Neuronal stem cell (in vitro differentiated cells): ENCODE measurements around the gene CEACAM19.

Experiments used
- DNase-seq: peaks from one replicate; pipeline ENCODE4 v3.0.0-alpha.2; 2013; ENCODE audit warnings: low spot score
- H2AFZ ChIP-seq: one replicate; pipeline ENCODE4 v1.6.1; 2013; ENCODE audit warnings: mild to moderate bottlenecking, low read length, inconsistent platforms
- H2AK5ac ChIP-seq: 2 replicates; pipeline ENCODE4 v1.6.1; 2013; ENCODE audit warnings: low read depth, mild to moderate bottlenecking, inconsistent platforms, low read length, moderate library complexity, mixed read lengths
- H2BK120ac ChIP-seq: 2 replicates; pipeline ENCODE4 v1.6.1; 2013; ENCODE audit warnings: low read depth, mild to moderate bottlenecking, inconsistent platforms, low read length, moderate library complexity, mixed read lengths
- H2BK12ac ChIP-seq: one replicate; pipeline ENCODE4 v1.6.1; 2013; ENCODE audit warnings: low read length, inconsistent platforms
- H2BK15ac ChIP-seq: 2 replicates; pipeline ENCODE4 v1.6.1; 2013; ENCODE audit warnings: mild to moderate bottlenecking, low read length, inconsistent platforms, mixed read lengths
- H2BK5ac ChIP-seq: one replicate; pipeline ENCODE4 v1.6.1; 2013; ENCODE audit warnings: inconsistent platforms, mild to moderate bottlenecking, low read length, moderate library complexity
- H3K14ac ChIP-seq: one replicate; pipeline ENCODE4 v1.6.1; 2013; ENCODE audit warnings: low read length, inconsistent platforms
- H3K18ac ChIP-seq: 2 replicates; pipeline ENCODE4 v1.6.1; 2013; ENCODE audit warnings: low read length, inconsistent platforms
- H3K23ac ChIP-seq: 2 replicates; pipeline ENCODE4 v1.6.1; 2013; ENCODE audit warnings: low read depth, mild to moderate bottlenecking, mixed read lengths, low read length, inconsistent platforms; ENCODE audit not compliant: poor library complexity
- H3K27ac ChIP-seq: replicated peaks from 3 replicates; pipeline ENCODE4 v1.5.1; 2013; ENCODE audit warnings: low read length, inconsistent platforms
- H3K27me3 ChIP-seq, 3 experiments: 2 replicates each; pipeline ENCODE4 v1.6.1; 2013; ENCODE audit warnings: low read length in 3 of 3, mild to moderate bottlenecking in 2 of 3, inconsistent platforms in 1 of 3, low read depth in 1 of 3, mixed read lengths in 1 of 3, moderate library complexity in 1 of 3; ENCODE audit not compliant: control insufficient read depth in 3 of 3, insufficient read depth in 3 of 3
- H3K36me3 ChIP-seq, 2 donors: replicated peaks in 1 of 2; 2 replicates each; pipeline ENCODE4 v1.6.1; 2013; ENCODE audit warnings: low read length in 2 of 2; ENCODE audit not compliant: control insufficient read depth in 2 of 2, insufficient read depth in 2 of 2
- H3K4ac ChIP-seq: 2 replicates; pipeline ENCODE4 v1.6.1; 2013; ENCODE audit warnings: inconsistent platforms, mild to moderate bottlenecking, low read length, moderate library complexity
- H3K4me1 ChIP-seq, 2 donors: 1 replicate in 1 of 2; 2 replicates in 1 of 2; pipeline ENCODE4 v1.6.1; 2013; ENCODE audit warnings: low read length in 2 of 2, low read depth in 1 of 2; ENCODE audit not compliant: control insufficient read depth in 2 of 2, insufficient read depth in 1 of 2
- H3K4me2 ChIP-seq: one replicate; pipeline ENCODE4 v1.6.1; 2013; ENCODE audit warnings: mild to moderate bottlenecking, low read length, inconsistent platforms; ENCODE audit not compliant: insufficient read depth, poor library complexity, severe bottlenecking
- H3K4me3 ChIP-seq, 2 donors: 2 replicates each; pipeline ENCODE4 v1.5.1; 2013; ENCODE audit warnings: low read length in 2 of 2, mild to moderate bottlenecking in 2 of 2, inconsistent platforms in 1 of 2, moderate library complexity in 1 of 2
- H3K79me1 ChIP-seq: one replicate; pipeline ENCODE4 v1.6.1; 2013; ENCODE audit warnings: low read depth, mild to moderate bottlenecking, inconsistent platforms, low read length, moderate library complexity
- H3K9ac ChIP-seq: one replicate; pipeline ENCODE4 v1.6.1; 2013; ENCODE audit warnings: mild to moderate bottlenecking, low read depth, low read length, inconsistent platforms; ENCODE audit not compliant: poor library complexity
- H3K9me3 ChIP-seq, 2 donors: replicated peaks in 1 of 2; 2 replicates each; pipeline versions ENCODE3 to v1.6.1; 2013; ENCODE audit warnings: low read length in 2 of 2, mild to moderate bottlenecking in 2 of 2, inconsistent platforms in 1 of 2, low read depth in 1 of 2, mixed read lengths in 1 of 2, moderate library complexity in 1 of 2; ENCODE audit not compliant: control insufficient read depth in 2 of 2, insufficient read depth in 1 of 2
- H4K8ac ChIP-seq: one replicate; pipeline ENCODE4 v1.6.1; 2013; ENCODE audit warnings: low read depth, mild to moderate bottlenecking, inconsistent platforms, low read length, moderate library complexity
- H4K91ac ChIP-seq: one replicate; pipeline ENCODE4 v1.6.1; 2013; ENCODE audit warnings: low read length, low read depth, mild to moderate bottlenecking, inconsistent platforms; ENCODE audit not compliant: poor library complexity
- WGBS, 2 donors: extraction: QIAGEN DNeasy Blood & Tissue Kit; methylation state at CpG; one replicate each; pipeline ENCODE4 v1.1.7; 2013; ENCODE audit warnings: missing lambda C conversion rate in 2 of 2, mixed read lengths in 1 of 2; ENCODE audit not compliant: insufficient read length in 2 of 2, insufficient replicate concordance in 1 of 2; ENCODE audit errors: extremely low coverage in 2 of 2; 5-methylcytosine and 5-hydroxymethylcytosine counted together

The CEACAM19 gene

GRCh38 chr19:44645407-44646048, 25.8 kb upstream of the CEACAM19 start:
- Histone ChIP-seq H2BK15ac (no peak overlapping the region), H2BK5ac (no peak overlapping the region), H2AK5ac (no peak overlapping the region), H3K4me3 (no peak overlapping the region), H3K4me2 (no peak overlapping the region), H2BK120ac (no peak overlapping the region), H3K18ac (no peak overlapping the region), H3K79me1 (peaks cover 3% of the 10 kb centered on the region), H2BK12ac (no peak overlapping the region), H2AFZ (no peak overlapping the region), H4K91ac (no peak overlapping the region), H3K14ac (no peak overlapping the region), H3K4me1 (peaks cover 0 to 3% of the 10 kb centered on the region in 2 donors), H4K8ac (no peak overlapping the region), H3K4ac (no peak overlapping the region), H3K36me3 (peaks cover 19 to 26% of the 10 kb centered on the region in 2 donors), H3K27me3 (peaks cover 0 to 29% (median 4%) of the 10 kb centered on the region in 3 experiments), H3K9ac (no peak overlapping the region), H3K9me3 (peaks cover 0 to 2% of the 10 kb centered on the region in 2 donors), H3K23ac (no peak overlapping the region), H3K27ac (no peak overlapping the region)
- DNase-seq, result no peak
- WGBS, 2 donors, result 100% methylated on average over 2 of the region's 8 CpGs; no CpG with 5 or more reads in 1 of the 2 donors

GRCh38 chr19:44646049-44646416, 25.2 kb upstream of the CEACAM19 start:
- peaks cover 3% of the 10 kb centered on the region for H3K79me1 ChIP-seq
- no peak overlapping the region for H3K14ac ChIP-seq
- H4K8ac ChIP-seq, result no peak overlapping the region
- peaks cover 22 to 31% of the 10 kb centered on the region in 2 donors for H3K36me3 ChIP-seq
- no peak overlapping the region for H3K18ac ChIP-seq
- no peak overlapping the region for H3K4ac ChIP-seq
- H2AFZ ChIP-seq, result no peak overlapping the region
- H3K9ac ChIP-seq, result no peak overlapping the region
- H2BK5ac ChIP-seq, result no peak overlapping the region
- H2BK12ac ChIP-seq, result no peak overlapping the region
- no peak overlapping the region for H3K4me3 ChIP-seq
- peaks cover 0 to 2% of the 10 kb centered on the region in 2 donors for H3K9me3 ChIP-seq
- peaks cover 0 to 3% of the 10 kb centered on the region in 2 donors for H3K4me1 ChIP-seq
- H2AK5ac ChIP-seq, result no peak overlapping the region
- no peak overlapping the region for H3K27ac ChIP-seq
- no peak overlapping the region for H4K91ac ChIP-seq
- H2BK120ac ChIP-seq, result no peak overlapping the region
- WGBS, 2 donors, result no CpG with 5 or more reads among the region's 3 CpGs
- H2BK15ac ChIP-seq, result no peak overlapping the region
- DNase-seq, result no peak
- no peak overlapping the region for H3K23ac ChIP-seq
- no peak overlapping the region for H3K4me2 ChIP-seq
- peaks cover 0 to 24% (median 4%) of the 10 kb centered on the region in 3 experiments for H3K27me3 ChIP-seq

- no peak overlapping the region for H3K14ac ChIP-seq
- DNase-seq, result no peak
- no peak overlapping the region for H2AFZ ChIP-seq
- no peak overlapping the region for H2BK5ac ChIP-seq
- H2BK120ac ChIP-seq, result no peak overlapping the region
- H3K23ac ChIP-seq, result peak overlapping the region; percentile 2
- H3K79me1 ChIP-seq, result peaks cover 3% of the 10 kb centered on the region
- no CpG with 5 or more reads among the region's 31 CpGs for WGBS, 2 donors
- no peak overlapping the region for H4K91ac ChIP-seq
- H3K27ac ChIP-seq, result no peak overlapping the region
- no peak overlapping the region for H3K4me3 ChIP-seq
- peaks cover 0 to 3% of the 10 kb centered on the region in 2 donors for H3K4me1 ChIP-seq
- H3K4ac ChIP-seq, result no peak overlapping the region
- no peak overlapping the region for H3K9ac ChIP-seq
- no peak overlapping the region for H2AK5ac ChIP-seq
- H2BK12ac ChIP-seq, result no peak overlapping the region
- H3K18ac ChIP-seq, result no peak overlapping the region
- peaks cover 0 to 13% (median 4%) of the 10 kb centered on the region in 3 experiments for H3K27me3 ChIP-seq
- H3K36me3 ChIP-seq, result peaks cover 28 to 37% of the 10 kb centered on the region in 2 donors
- no peak overlapping the region for H3K4me2 ChIP-seq
- H3K9me3 ChIP-seq, result peaks cover 0 to 2% of the 10 kb centered on the region in 2 donors
- H2BK15ac ChIP-seq, result no peak overlapping the region
- no peak overlapping the region for H4K8ac ChIP-seq
These were observed 24.1 kb upstream of the CEACAM19 start for GRCh38 chr19:44647144-44647543.

DNA sequence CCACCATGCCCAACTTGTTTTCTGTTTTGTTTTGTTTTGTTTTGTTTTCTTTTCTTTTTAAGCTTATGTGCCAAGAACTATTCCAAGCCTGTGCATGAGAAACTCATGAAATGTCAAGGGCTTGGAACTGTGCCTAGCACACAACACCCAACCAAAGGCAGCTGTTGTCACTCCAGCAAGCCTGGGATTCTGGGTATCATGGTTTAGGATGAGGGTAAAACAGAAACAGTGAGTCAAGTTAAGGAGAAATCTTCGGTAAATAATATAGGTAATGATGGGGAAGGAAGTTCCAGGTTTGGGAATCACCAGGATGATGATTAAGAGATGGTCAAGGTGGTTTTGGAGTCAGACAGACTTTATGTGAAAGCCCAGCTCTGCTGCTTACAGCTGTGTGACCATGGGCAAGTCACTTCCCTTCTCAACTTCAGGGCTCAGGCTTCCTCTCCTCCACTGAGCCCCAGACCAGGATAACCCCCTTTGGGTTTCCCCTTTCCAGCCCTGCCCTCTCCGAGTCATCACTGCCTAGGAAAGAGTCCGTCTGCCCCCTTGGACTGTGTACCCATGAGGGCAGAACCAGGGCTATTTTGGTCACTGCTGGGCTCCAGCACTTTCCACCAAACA, 22.5 kb upstream of the CEACAM19 start:
- no peak overlapping the region for H3K4ac ChIP-seq
- no peaks in the 10 kb centered on the region for H3K27me3 ChIP-seq
- peaks cover 3% of the 10 kb centered on the region for H3K79me1 ChIP-seq
- peaks cover 0 to 2% of the 10 kb centered on the region in 2 donors for H3K9me3 ChIP-seq
- no peak overlapping the region for H3K9ac ChIP-seq
- no peak overlapping the region for H4K91ac ChIP-seq
- H3K36me3 ChIP-seq, result peaks cover 38 to 48% of the 10 kb centered on the region in 2 donors
- H2AFZ ChIP-seq, result no peak overlapping the region
- no peak overlapping the region for H3K4me3 ChIP-seq
- no peak overlapping the region for H3K4me2 ChIP-seq
- H2AK5ac ChIP-seq, result no peak overlapping the region
- H2BK15ac ChIP-seq, result no peak overlapping the region
- WGBS, 2 donors, result 100% methylated on average over 1 of the region's 3 CpGs; no CpG with 5 or more reads in 1 of the 2 donors
- H3K14ac ChIP-seq, result no peak overlapping the region
- DNase-seq, result no peak
- no peak overlapping the region for H2BK120ac ChIP-seq
- no peak overlapping the region for H3K23ac ChIP-seq
- no peak overlapping the region for H3K27ac ChIP-seq
- no peak overlapping the region for H2BK12ac ChIP-seq
- no peak overlapping the region for H2BK5ac ChIP-seq
- no peaks in the 10 kb centered on the region for H3K4me1 ChIP-seq
- H3K18ac ChIP-seq, result no peak overlapping the region
- no peak overlapping the region for H4K8ac ChIP-seq
